ENCODE results near the gene SP1.
"Not testable (repeated sequence)": the region's sequence is repeated elsewhere in the genome, so short reads cannot be mapped to it uniquely, and the experiment has no call there.

Gene SP1

DNA sequence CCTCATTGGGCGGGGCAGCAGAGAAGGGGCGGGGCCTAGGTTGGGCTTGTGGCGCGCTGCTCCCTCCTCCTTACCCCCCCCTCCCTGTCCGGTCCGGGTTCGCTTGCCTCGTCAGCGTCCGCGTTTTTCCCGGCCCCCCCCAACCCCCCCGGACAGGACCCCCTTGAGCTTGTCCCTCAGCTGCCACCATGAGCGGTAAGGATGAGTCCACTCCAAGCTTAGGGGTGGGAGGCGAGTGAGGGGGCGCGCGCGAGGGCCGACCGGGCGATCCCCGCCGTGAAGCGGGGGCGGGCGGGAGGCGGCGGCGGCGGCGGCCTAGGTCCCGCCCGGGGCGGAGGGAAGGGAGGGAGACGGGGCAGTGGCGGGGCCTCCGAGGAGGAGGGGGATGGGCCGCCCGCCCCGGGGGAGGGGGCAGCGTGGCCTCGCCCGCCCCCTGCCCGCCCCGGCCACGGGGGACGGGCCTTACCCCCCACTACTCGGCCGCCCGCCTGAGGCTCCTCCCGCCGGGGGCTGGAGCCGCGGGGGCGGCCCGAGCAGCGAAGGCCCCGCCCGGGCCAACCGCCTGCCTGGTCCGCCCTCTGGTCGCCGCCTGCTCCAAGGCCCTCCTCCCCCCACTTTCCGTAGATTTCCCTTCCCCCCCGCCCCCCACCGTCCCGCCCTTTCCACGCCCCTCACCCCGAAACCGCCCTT is at the start of gene SP1:
TSS of gene SP1 (plus strand) at position 73 of the 690 bp plus-strand sequence. CDS start at position 189, 116 bp downstream.
- H3K4me3 ChIP-seq (ENCODE audit: low read depth, low read length, poor library complexity, severe bottlenecking), result peak within 1 kb of the TSS; percentile 72
- peak within 1 kb of the TSS; percentile 97 for H3K9ac ChIP-seq (ENCODE audit: low read length)
- no peaks in the 10 kb centered on the region; the same call in 1 of the 2 replicates for H3F3A ChIP-seq (ENCODE audit: insufficient read depth, low read length)
- peaks cover 51% of the 10 kb centered on the region for H3K4me1 ChIP-seq (ENCODE audit: insufficient read depth, low read length, severe bottlenecking)
- H3K27me3 ChIP-seq (ENCODE audit: insufficient read depth, low read length), result no peaks in the 10 kb centered on the region
- H3K36me3 ChIP-seq (ENCODE audit: insufficient read depth, low read length), result peaks cover 28% of the 10 kb centered on the region
- H2AFZ ChIP-seq (ENCODE audit: low read length), result no peak within 1 kb of the TSS
- TF ChIP-seq EZH2 (IDR thresholded peaks at IDR 0.05; ENCODE audit: borderline replicate concordance, low read length) (no peak), CTCF (IDR thresholded peaks at IDR 0.05; ENCODE audit: low read length) (no peak)
- no peaks in the 10 kb centered on the region for H4K20me1 ChIP-seq (ENCODE audit: insufficient read depth, low read length)
- peaks cover 8% of the 10 kb centered on the region; the same call in 1 of the 2 replicates for H3K79me2 ChIP-seq (ENCODE audit: insufficient read depth, low read length)
- H3K9me3 ChIP-seq (ENCODE audit: low read length), result no peaks in the 10 kb centered on the region
- no peaks in the 10 kb centered on the region for H3K9me2 ChIP-seq (ENCODE audit: low read depth, low read length)
- H3K4me2 ChIP-seq (ENCODE audit: low read length), result peak within 1 kb of the TSS; percentile 92
- peak within 1 kb of the TSS; percentile 93 for H3K27ac ChIP-seq (ENCODE audit: low read depth, low read length, poor library complexity, severe bottlenecking)

DNA sequence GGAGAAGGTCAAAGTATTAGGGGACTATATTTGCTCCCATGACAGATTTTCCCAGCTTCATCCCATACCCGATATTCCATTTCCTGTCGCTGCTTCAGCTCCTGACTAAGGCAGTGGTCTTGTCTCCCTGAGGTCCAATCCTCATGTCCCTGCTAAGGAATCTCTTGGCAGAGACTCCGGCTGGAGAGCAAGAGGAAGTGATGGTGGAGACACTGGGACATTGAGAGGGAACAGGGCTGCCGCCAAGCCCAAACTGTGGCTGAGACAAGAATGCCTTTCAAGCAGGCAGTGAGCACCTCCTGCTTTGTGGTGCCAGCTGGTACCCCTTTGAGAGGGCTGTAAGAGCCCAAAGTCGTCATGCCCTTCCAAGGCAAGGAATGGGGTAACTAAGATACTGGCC is 49.3 kb upstream of the SP1 start:
- H3K79me2 ChIP-seq (ENCODE audit: insufficient read depth, low read length), result no peaks in the 10 kb centered on the region
- H3K9me3 ChIP-seq (ENCODE audit: low read length), result no peaks in the 10 kb centered on the region
- no peak overlapping the region for H3K4me3 ChIP-seq (ENCODE audit: low read depth, low read length, poor library complexity, severe bottlenecking)
- H3K4me1 ChIP-seq (ENCODE audit: insufficient read depth, low read length, severe bottlenecking), result peaks cover 5% of the 10 kb centered on the region
- no peak overlapping the region for H3K9ac ChIP-seq (ENCODE audit: low read length)
- no peaks in the 10 kb centered on the region for H3K9me2 ChIP-seq (ENCODE audit: low read depth, low read length)
- no peak overlapping the region for H3K27ac ChIP-seq (ENCODE audit: low read depth, low read length, poor library complexity, severe bottlenecking)
- no peak overlapping the region for H2AFZ ChIP-seq (ENCODE audit: low read length)
- H4K20me1 ChIP-seq (ENCODE audit: insufficient read depth, low read length), result no peaks in the 10 kb centered on the region
- peaks cover 8% of the 10 kb centered on the region; the same call in 1 of the 2 replicates for H3K27me3 ChIP-seq (ENCODE audit: insufficient read depth, low read length)
- H3K36me3 ChIP-seq (ENCODE audit: insufficient read depth, low read length), result no peaks in the 10 kb centered on the region
- TF ChIP-seq CTCF (IDR thresholded peaks at IDR 0.05; ENCODE audit: low read length) (no peak), EZH2 (IDR thresholded peaks at IDR 0.05; ENCODE audit: borderline replicate concordance, low read length) (no peak)
- no peak overlapping the region for H3K4me2 ChIP-seq (ENCODE audit: low read length)
- H3F3A ChIP-seq (ENCODE audit: insufficient read depth, low read length), result no peaks in the 10 kb centered on the region

DNA sequence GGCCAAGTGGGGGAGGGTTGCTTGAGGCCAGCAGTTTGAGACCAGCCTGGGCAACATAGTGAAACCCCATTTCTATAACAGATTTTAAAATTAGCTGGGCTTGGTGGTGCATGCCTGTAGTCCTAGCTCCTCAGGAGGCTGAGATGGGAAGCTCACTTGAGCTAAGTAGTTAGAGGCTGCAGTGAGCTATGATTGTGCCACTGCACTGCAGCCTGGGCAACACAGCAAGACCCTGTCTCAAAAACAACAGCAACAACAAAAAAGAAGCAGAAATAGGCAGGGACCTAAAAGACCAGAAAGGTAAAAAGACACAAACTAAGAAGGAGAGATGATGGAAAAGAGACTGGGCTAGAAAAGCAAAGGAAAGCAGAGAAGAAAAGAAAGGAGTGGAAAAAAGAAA is 47.6 kb upstream of the SP1 start:
- H2AFZ ChIP-seq (ENCODE audit: low read length); H3K9ac ChIP-seq (ENCODE audit: low read length); H3K27ac ChIP-seq (ENCODE audit: low read depth, low read length, poor library complexity, severe bottlenecking); H3K4me2 ChIP-seq (ENCODE audit: low read length); H3K9me3 ChIP-seq (ENCODE audit: low read length); H3K4me1 ChIP-seq (ENCODE audit: insufficient read depth, low read length, severe bottlenecking); H3K4me3 ChIP-seq (ENCODE audit: low read depth, low read length, poor library complexity, severe bottlenecking); H3K79me2 ChIP-seq (ENCODE audit: insufficient read depth, low read length); H3K36me3 ChIP-seq (ENCODE audit: insufficient read depth, low read length); H3F3A ChIP-seq (ENCODE audit: insufficient read depth, low read length); H3K9me2 ChIP-seq (ENCODE audit: low read depth, low read length); H4K20me1 ChIP-seq (ENCODE audit: insufficient read depth, low read length): not testable (repeated sequence)
- H3K27me3 ChIP-seq (ENCODE audit: insufficient read depth, low read length), result peaks cover 17% of the 10 kb centered on the region

DNA sequence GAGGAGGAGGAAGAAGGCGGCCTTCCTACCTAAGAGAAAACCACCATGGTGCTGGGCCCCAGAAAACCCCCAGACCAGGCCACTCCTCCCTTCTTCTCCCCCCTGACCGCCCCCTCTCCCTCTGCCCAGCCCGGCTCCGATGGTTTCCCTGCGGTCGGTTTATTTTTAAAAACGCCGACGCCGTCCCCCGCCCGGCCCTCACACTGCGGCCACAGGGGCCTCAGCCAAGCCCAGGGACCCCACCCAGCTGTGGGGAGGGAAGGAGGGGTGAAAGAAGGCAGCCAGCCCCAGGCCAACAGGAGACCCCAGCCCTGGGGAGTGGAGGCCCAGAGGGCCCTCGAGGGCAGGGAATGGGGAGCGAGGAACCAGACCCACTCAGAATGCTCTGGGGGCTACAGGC is 47.2 kb upstream of the SP1 start:
- Histone ChIP-seq H3K9ac (ENCODE audit: low read length) (no peak overlapping the region), H3K9me2 (ENCODE audit: low read depth, low read length) (no peaks in the 10 kb centered on the region), H2AFZ (ENCODE audit: low read length) (no peak overlapping the region), H3K4me3 (ENCODE audit: low read depth, low read length, poor library complexity, severe bottlenecking) (no peak overlapping the region), H4K20me1 (ENCODE audit: insufficient read depth, low read length) (no peaks in the 10 kb centered on the region), H3F3A (ENCODE audit: insufficient read depth, low read length) (no peaks in the 10 kb centered on the region), H3K4me2 (ENCODE audit: low read length) (no peak overlapping the region), H3K79me2 (ENCODE audit: insufficient read depth, low read length) (no peaks in the 10 kb centered on the region), H3K4me1 (ENCODE audit: insufficient read depth, low read length, severe bottlenecking) (no peaks in the 10 kb centered on the region), H3K27ac (ENCODE audit: low read depth, low read length, poor library complexity, severe bottlenecking) (no peak overlapping the region), H3K27me3 (ENCODE audit: insufficient read depth, low read length) (peaks cover 21% of the 10 kb centered on the region), H3K9me3 (ENCODE audit: low read length) (no peaks in the 10 kb centered on the region), H3K36me3 (ENCODE audit: insufficient read depth, low read length) (no peaks in the 10 kb centered on the region)
- TF ChIP-seq EZH2 (IDR thresholded peaks at IDR 0.05; ENCODE audit: borderline replicate concordance, low read length) (no peak), CTCF (IDR thresholded peaks at IDR 0.05; ENCODE audit: low read length) (no peak)
